GM12878 (cell line): ENCODE measurements around the gene TLE2. TPM values are rescaled to one million over a fixed set of nuclear protein-coding genes. Genes with fewer than 3 reads are reported as not detected.

ENCODE experiments used
- ATAC-seq: fragments of 200-7000 bp; cut with Tn5 transposase; 3 replicates; pipeline ENCODE4 v1.9.1; 2020; ENCODE audit warnings: mild to moderate bottlenecking, moderate library complexity
- BruUV-seq: library from RNA; stranded (reverse); fragments of 400-500 nt; replicated peaks from 2 replicates; lab custom pipeline; 2021; lab: Mats Ljungman, UMichigan
- CTCF ChIA-PET: fragments of 300-600 bp; sonication (Branson Sonifier 250); formaldehyde crosslinking; extraction: SDS; loops from one replicate; lab custom pipeline; 2021; ENCODE audit warnings: inconsistent platforms; lab: Yijun Ruan, JAX
- POLR2A ChIA-PET: fragments of 350-600 bp; formaldehyde crosslinking; extraction: SDS; loops from one replicate; lab custom pipeline; 2021; ENCODE audit warnings: inconsistent platforms; lab: Charles Lee
- RAD21 ChIA-PET: fragments of 300-600 bp; sonication (Branson Sonifier 250); formaldehyde crosslinking; loops from one replicate; lab custom pipeline; 2023; ENCODE audit warnings: antibody characterized with exemption; ENCODE audit not compliant: unreplicated experiment; lab: Charles Lee
- SMC1A ChIA-PET: fragments of 300-600 bp; sonication (Branson Sonifier 250); formaldehyde crosslinking; loops from one replicate; lab custom pipeline; 2023; ENCODE audit not compliant: unreplicated experiment, uncharacterized antibody; lab: Charles Lee
- DNase-seq: peaks from one replicate; pipeline ENCODE4 v3.0.0-alpha.2; 2011; ENCODE audit warnings: low read depth, low spot score
- FAIRE-seq: peaks from 3 replicates; lab custom pipeline; 2011; peaks lifted over from hg19 to GRCh38; lab: Jason Lieb, UNC
- H2AFZ ChIP-seq: 2 replicates; pipeline ENCODE4 v1.6.0; 2011; ENCODE audit warnings: low read depth, low read length, control low read depth; ENCODE audit not compliant: control insufficient read depth
- H3K27ac ChIP-seq: 2 replicates; pipeline ENCODE4 v1.5.1; 2011; ENCODE audit warnings: control low read depth; ENCODE audit not compliant: control insufficient read depth, insufficient read depth
- H3K27me3 ChIP-seq, 2 experiments: replicated peaks in 1 of 2; 2 replicates each; pipeline versions ENCODE4 v1.6.0 to v1.6.1; 2011; ENCODE audit warnings: low read length in 1 of 2; ENCODE audit not compliant: control insufficient read depth in 2 of 2, insufficient read depth in 2 of 2
- H3K36me3 ChIP-seq, 2 experiments: 2 replicates each; pipeline ENCODE4 v1.5.1; 2011; ENCODE audit warnings: low read length in 1 of 2; ENCODE audit not compliant: control insufficient read depth in 2 of 2, insufficient read depth in 2 of 2
- H3K4me1 ChIP-seq: 2 replicates; pipeline ENCODE4 v1.6.1; 2011; ENCODE audit warnings: mild to moderate bottlenecking, low read length, moderate library complexity, mixed read lengths; ENCODE audit not compliant: control insufficient read depth, insufficient read depth
- H3K4me2 ChIP-seq: 2 replicates; pipeline ENCODE4 v1.6.0; 2011; ENCODE audit warnings: control low read depth; ENCODE audit not compliant: control insufficient read depth, insufficient read depth
- H3K4me3 ChIP-seq: fragments of 200-600 bp; sonication (generic); 2 replicates; pipeline ENCODE4 v1.5.1; 2016
- H3K79me2 ChIP-seq: 2 replicates; pipeline ENCODE4 v1.6.0; 2011; ENCODE audit warnings: low read length; ENCODE audit not compliant: control insufficient read depth, insufficient read depth
- H3K9ac ChIP-seq: 2 replicates; pipeline ENCODE4 v1.8.0; 2011; ENCODE audit warnings: low read length, control low read depth, mixed read lengths; ENCODE audit not compliant: control insufficient read depth, insufficient read depth
- H3K9me3 ChIP-seq: replicated peaks from 3 replicates; pipeline ENCODE4 v1.5.1; 2011; ENCODE audit warnings: mild to moderate bottlenecking, low read length; ENCODE audit not compliant: control insufficient read depth, insufficient read depth
- H4K20me1 ChIP-seq: 2 replicates; pipeline ENCODE4 v1.6.0; 2011; ENCODE audit not compliant: control insufficient read depth, insufficient read depth
- CBFB ChIP-seq: IDR thresholded peaks from 2 replicates; pipeline ENCODE4 v1.6.1; 2016; ENCODE audit warnings: antibody characterized with exemption, low read depth
- ESRRA ChIP-seq: IDR thresholded peaks from 2 replicates; pipeline ENCODE4 v1.6.1; 2012; ENCODE audit warnings: mild to moderate bottlenecking, low read length, improper control_type of control experiment
- HDAC2 ChIP-seq: fragments of 200-600 bp; sonication (generic); IDR thresholded peaks from 2 replicates; pipeline ENCODE4 v1.6.1; 2017
- MEF2B ChIP-seq: fragments of 450-650 bp; IDR thresholded peaks from 2 replicates; pipeline ENCODE4 v1.6.1; 2018; ENCODE audit warnings: mild to moderate bottlenecking, moderate library complexity; ENCODE audit not compliant: partially characterized antibody, poor library complexity, severe bottlenecking
- MLLT1 ChIP-seq: fragments of 450-650 bp; IDR thresholded peaks from 2 replicates; pipeline ENCODE4 v1.6.1; 2016; ENCODE audit warnings: mild to moderate bottlenecking
- ZBTB4 ChIP-seq: fragments of 450-650 bp; formaldehyde crosslinking; IDR thresholded peaks from 2 replicates; pipeline ENCODE4 v1.4.0; 2022; ENCODE audit warnings: mild to moderate bottlenecking, moderate library complexity
- WGBS: methylation state at CpG from one replicate; pipeline ENCODE4 v1.1.6; 2016; ENCODE audit warnings: low lambda C conversion rate; ENCODE audit not compliant: insufficient replicate concordance, insufficient coverage; ENCODE audit errors: missing lambda C conversion rate; 5-methylcytosine and 5-hydroxymethylcytosine counted together
- in situ Hi-C: fragments of 300-500 bp; cut with MboI; formaldehyde crosslinking; loops from 9 replicates; pipeline ENCODE4 v1.14.3; 2018; ENCODE audit warnings: mixed read lengths
- intact Hi-C: fragments of 100-400 bp; cut with micrococcal nuclease; formaldehyde crosslinking; loops from one replicate; pipeline ENCODE4 v1.14.2; 2022; ENCODE audit not compliant: unreplicated experiment
- polyA plus RNA-seq, 11 experiments: library from polyadenylated mRNA; depleted of rRNA in 4 of 11; unstranded in 6 of 11; stranded (reverse) in 5 of 11; fragments of >200 nt; fragmentation: Nextera tagmentation in 4 of 11; fragmentation: Illumina TruSeq in 1 of 11; extraction: Ambion mirVana in 4 of 11; extraction: Trizol in 1 of 11; gene quantifications; 1 replicate in 1 of 11; 2 replicates in 10 of 11; pipeline versions ENCODE4 v1.2.1 to v1.2.3, GENCODE V29; 2011 to 2016; ENCODE audit warnings: inconsistent platforms in 2 of 11, missing spikeins in 2 of 11, low read depth in 1 of 11
- total RNA-seq, 4 experiments: library from RNA; depleted of rRNA in 3 of 4; stranded (reverse); fragments of >200 nt in 3 of 4; fragmentation: Illumina TruSeq in 1 of 4; extraction: Trizol in 1 of 4; gene quantifications; 2 replicates each; pipeline versions ENCODE4 v1.2.1 to v1.2.3, GENCODE V29; 2013 to 2021

TLE2 gene
- total and polyA plus RNA-seq, 10 of the 15 experiments (the other 5 are each of a cell fraction or from before 2014, with no cell fraction given) = 0.05 to 0.21 (median 0.11) TPM; not detected in 5

GRCh38 chr19:3045191-3045590, 16.1 kb upstream of the TLE2 start (continued):
- no peak for TF ChIP-seq MLLT1
- no peak for TF ChIP-seq ESRRA
- no peak for TF ChIP-seq ZBTB4 (CRISPR knock-in tag)
- TF ChIP-seq HDAC2 = no peak

- TF ChIP-seq MEF2B = peak; percentile 67
- no peak for TF ChIP-seq CBFB
- H4K20me1 ChIP-seq = no peaks in the 10 kb centered on the region
- H3K4me2 ChIP-seq = 0 out of 2 replicates have a peak overlapping the region, but pooled peaks have one; percentile 17
- no peaks in the 10 kb centered on the region; a peak in 1 of 4 replicates for H3K27me3 ChIP-seq
- H3K4me1 ChIP-seq = no peaks in the 10 kb centered on the region
- FAIRE-seq (no peak), ATAC-seq (no peak), DNase-seq (no peak)
- peak overlapping the region; percentile 23; the same call in 1 of the 2 replicates for H2AFZ ChIP-seq
- H3K4me3 ChIP-seq = no peak overlapping the region
- no peaks in the 10 kb centered on the region for H3K79me2 ChIP-seq
- RAD21 ChIA-PET = interaction anchor here (1.0 to 1.2 kb wide), 3 partner anchors 10 to 394 kb away, joined by 3 to 4 read pairs (median 3); no protein-coding TSS in a partner anchor
- H3K9me3 ChIP-seq = no peaks in the 10 kb centered on the region
- POLR2A ChIA-PET = no interaction called here
- no peak overlapping the region for H3K9ac ChIP-seq
- intact Hi-C loops = no loop called here
- H3K36me3 ChIP-seq = no peaks in the 10 kb centered on the region
- SMC1A ChIA-PET = interaction anchor here (0.8 kb wide), 1 partner anchor 16 kb away, joined by 4 read pairs; no protein-coding TSS in a partner anchor
- CTCF ChIA-PET = interaction anchor here (1.2 to 1.4 kb wide), 3 partner anchors 84 to 395 kb away, joined by 3 to 4 read pairs (median 3); no protein-coding TSS in a partner anchor
- BruUV-seq = no TSS peak
- no peak overlapping the region for H3K27ac ChIP-seq
- in situ Hi-C loops = no loop called here
- WGBS = 41% methylated on average over 15 of the region's 15 CpGs
These were observed 13.7 kb upstream of the TLE2 start for GRCh38 chr19:3042621-3043267.
